Heart right ventricle (tissue), 16 donors: Measurements from ENCODE around the gene TWIST2. TPM values are rescaled to one million over a fixed set of nuclear protein-coding genes. Genes with fewer than 3 reads are reported as not detected.

Experiments used
- ATAC-seq, 8 donors: fragments of 200-7000 bp; cut with Tn5 transposase; one replicate each; pipeline ENCODE4 v1.9.1; 2020; ENCODE audit warnings: mild to moderate bottlenecking in 8 of 8, moderate library complexity in 8 of 8, moderate number of reproducible peaks in 1 of 8
- DNase-seq, 2 donors: peaks; one replicate each; pipeline ENCODE4 v3.0.0-alpha.2; 2020
- H3K27ac ChIP-seq, 10 donors: fragments of 200-600 bp; sonication (generic) in 2 of 10; one replicate each; pipeline versions ENCODE4 v1.5.0 to v1.8.0; 2020 to 2022; ENCODE audit warnings: mild to moderate bottlenecking in 3 of 10
- H3K27me3 ChIP-seq, 7 donors: fragments of 200-600 bp; one replicate each; pipeline ENCODE4 v1.8.0; 2021 to 2022; ENCODE audit warnings: mild to moderate bottlenecking in 2 of 7
- H3K36me3 ChIP-seq, 9 donors: fragments of 200-600 bp; sonication (generic) in 1 of 9; one replicate each; pipeline versions ENCODE4 v1.5.0 to v1.8.0; 2020 to 2022; ENCODE audit warnings: mild to moderate bottlenecking in 2 of 9
- H3K4me1 ChIP-seq, 9 donors: fragments of 200-600 bp; sonication (generic) in 1 of 9; one replicate each; pipeline versions ENCODE4 v1.5.0 to v1.8.0; 2020 to 2022; ENCODE audit warnings: mild to moderate bottlenecking in 4 of 9
- H3K4me3 ChIP-seq, 10 donors: fragments of 200-600 bp; sonication (generic) in 2 of 10; one replicate each; pipeline versions ENCODE4 v1.5.0 to v1.8.0; 2020 to 2022; ENCODE audit warnings: mild to moderate bottlenecking in 7 of 10, moderate library complexity in 2 of 10
- H3K9me3 ChIP-seq, 11 donors: fragments of 200-600 bp in 10 of 11; sonication (generic) in 2 of 11; one replicate each; pipeline versions ENCODE4 v1.5.0 to v1.8.0; 2013 to 2022; ENCODE audit warnings: mild to moderate bottlenecking in 2 of 11, control low read depth in 1 of 11, moderate library complexity in 1 of 11
- CTCF ChIP-seq, 9 donors: fragments of 200-600 bp; sonication (generic) in 2 of 9; IDR thresholded peaks; one replicate each; pipeline versions ENCODE4 v1.5.0 to v1.8.0; 2021 to 2022; ENCODE audit warnings: antibody characterized with exemption in 9 of 9, mild to moderate bottlenecking in 5 of 9, moderate library complexity in 1 of 9
- WGBS, 2 donors: extraction: QIAGEN DNeasy Blood & Tissue Kit; methylation state at CpG; one replicate each; pipeline ENCODE4 v1.1.7; 2013; ENCODE audit warnings: inconsistent platforms in 1 of 2; 5-methylcytosine and 5-hydroxymethylcytosine counted together
- intact Hi-C, 10 donors: fragments of 100-400 bp; cut with DNase I; formaldehyde crosslinking; loops; one replicate each; pipeline versions ENCODE4 v1.11.1 to v1.14.2; 2022
- polyA plus RNA-seq, 2 donors: library from polyadenylated mRNA; stranded (reverse); fragments of 200-250 nt; gene quantifications; one replicate each; pipeline ENCODE4 v1.2.3, GENCODE V29; 2013
- total RNA-seq, 10 donors: library from RNA; stranded (reverse); fragmentation: NEBNext Ultra II Directional in 3 of 10; extraction: Animal tissue kit (Norgen Biotek cat#: 25700) in 3 of 10; gene quantifications; one replicate each; pipeline versions ENCODE4 v1.2.1 to v1.2.4, GENCODE V29; 2021 to 2023
- donor health status: Arrhythmogenic right ventricular cardiomyopathy.
- donor health status: ischemic (EF 13 %, LVEDD 7.1; RV severe dilation, severe dysfunction).
- donor health status: healthy with polysubstance abuse.
- donor health status: DM: no; HTN: yes; CAD: no.
- donor health status: DM: no; HTN: no; CAD: no.
- donor health status: ischemic (EF 25% LVEDD 6.9; RV normal size, moderate dysfunction).
- donor health status: ischemic (EF 25% LVEDD 5.7; RV mildly dilated, moderate dysfunction).
- donor health status: healthy.
- donor health status: DM: yes; HTN: yes; CAD: no.
- donor health status: Ischemic cardiomyopathy.
- donor health status: ischemic (EF 35%, LVEDD 5.7; RV mildly dilated, moderate dysfunction).
- donor health status: nonischemic (EF 11% LVEDD 7.7; RV severe dilation, severe dysfunction).
- donor health status: DM: yes; HTN: yes; CAD: no.
- donor health status: PGD.
- donor health status: ischemic (EF 29% LVEDD 5.4; RV normal size, mild dysfunction).
- donor health status: nonischemic (EF 23%, LVEDD 6.1; RV moderate dilation, normal function).

The TWIST2 gene
- total and polyA plus RNA-seq, 12 donors, result 0.19 to 3.5 (median 1.1) TPM

- Histone ChIP-seq H3K9me3 (peaks cover 0 to 13% (median 0%) of the 10 kb centered on the region in 11 donors), H3K4me1 (peaks cover 0 to 5% (median 0%) of the 10 kb centered on the region in 9 donors), H3K27ac (no peak overlapping the region), H3K4me3 (no peak overlapping the region), H3K36me3 (no peaks in the 10 kb centered on the region), H3K27me3 (peaks cover 4 to 72% (median 40%) of the 10 kb centered on the region in 7 donors)
- DNase-seq (no peak), ATAC-seq (no peak)
- intact Hi-C loops, result no loop called here
- 62 to 70% methylated on average over 10 of the region's 10 CpGs for WGBS, 2 donors
- no peak for TF ChIP-seq CTCF (IDR thresholded peaks at IDR 0.05)
Observed at GRCh38 chr2:238841542-238842164, 6.2 kb upstream of the TWIST2 start.

GRCh38 chr2:238843476-238843875 lies 4.4 kb upstream of the TWIST2 start:
- H3K9me3 ChIP-seq, result peaks cover 0 to 11% (median 0%) of the 10 kb centered on the region in 11 donors
- no peaks in the 10 kb centered on the region for H3K36me3 ChIP-seq
- peaks cover 0 to 17% (median 9%) of the 10 kb centered on the region in 9 donors for H3K4me1 ChIP-seq
- no peak overlapping the region for H3K27ac ChIP-seq
- no peak for TF ChIP-seq CTCF (IDR thresholded peaks at IDR 0.05)
- intact Hi-C loops, result no loop called here
- WGBS, 2 donors, result 64 to 68% methylated on average over 3 of the region's 3 CpGs
- H3K4me3 ChIP-seq, result no peak overlapping the region
- peaks cover 14 to 82% (median 58%) of the 10 kb centered on the region in 7 donors for H3K27me3 ChIP-seq
- DNase-seq (no peak), ATAC-seq (no peak)

- DNase-seq (no peak), ATAC-seq (no peak)
- WGBS, 2 donors, result 56 to 60% methylated on average over 21 of the region's 21 CpGs
- TF ChIP-seq CTCF (IDR thresholded peaks at IDR 0.05), result no peak
- Histone ChIP-seq H3K27me3 (peaks cover 14 to 96% (median 76%) of the 10 kb centered on the region in 7 donors), H3K36me3 (no peaks in the 10 kb centered on the region), H3K27ac (peak overlapping the region in 2 of 10 donors; percentile 61 to 72), H3K4me3 (peak overlapping the region in 7 of 10 donors; percentile 22 to 65 (median 58)), H3K4me1 (peaks cover 0 to 24% (median 10%) of the 10 kb centered on the region in 9 donors), H3K9me3 (no peaks in the 10 kb centered on the region)
- intact Hi-C loops, result no loop called here
Observed at GRCh38 chr2:238845583-238846377, 2.1 kb upstream of the TWIST2 start.

- peaks cover 0 to 24% (median 10%) of the 10 kb centered on the region in 9 donors for H3K4me1 ChIP-seq
- no peaks in the 10 kb centered on the region for H3K9me3 ChIP-seq
- H3K27me3 ChIP-seq, result peaks cover 14 to 98% (median 81%) of the 10 kb centered on the region in 7 donors
- intact Hi-C loops, result no loop called here
- peak in 5 of 8 donors; percentile 5 to 23 (median 15) for ATAC-seq
- peak overlapping the region in 9 of 10 donors; percentile 18 to 65 (median 56) for H3K4me3 ChIP-seq
- TF ChIP-seq CTCF (IDR thresholded peaks at IDR 0.05), result no peak
- no peaks in the 10 kb centered on the region for H3K36me3 ChIP-seq
- H3K27ac ChIP-seq, result peak overlapping the region in 3 of 10 donors; percentile 61 to 72 (median 62)
- DNase-seq, result no peak
- 10 to 16% methylated on average over 19 of the region's 19 CpGs for WGBS, 2 donors
Observed at GRCh38 chr2:238846378-238846627, 1.6 kb upstream of the TWIST2 start.
